Muscle of back (tissue), 11 donors: ENCODE data around the gene SFRP2. TPM values are rescaled to one million over a fixed set of nuclear protein-coding genes. Genes with fewer than 3 reads are reported as not detected.

Experiments
- DNase-seq, 3 donors: peaks; one replicate each; pipeline versions ENCODE4 v3.0.0 to v3.0.0-alpha.2; 2013
- polyA plus RNA-seq, 10 donors: library from polyadenylated mRNA; unstranded; fragments of 120-200 nt; gene quantifications; one replicate each; pipeline ENCODE4 v1.2.1, GENCODE V29; 2013; ENCODE audit not compliant: insufficient read length in 10 of 10

SFRP2 gene
- polyA plus RNA-seq, 10 donors = 25.5 to 261 (median 104) TPM

DNA sequence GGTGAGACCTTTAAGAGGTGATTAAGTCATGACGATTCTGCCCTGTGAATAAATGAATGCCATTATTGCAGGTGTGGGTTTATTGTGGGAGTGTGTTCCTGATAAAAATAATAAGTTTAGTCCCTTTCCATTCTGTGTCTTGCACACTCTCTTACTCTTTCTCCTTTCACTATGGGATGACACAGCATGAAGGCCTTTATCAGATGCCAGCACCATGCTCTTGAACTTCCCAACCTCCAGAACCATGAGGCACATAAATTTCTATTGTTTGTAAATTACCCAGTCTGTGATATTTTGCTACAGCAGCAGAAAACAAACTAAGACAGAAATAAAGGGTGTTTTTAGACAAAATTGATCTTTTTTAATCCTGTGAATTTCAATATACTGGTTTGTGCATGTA lies 10.5 kb downstream of the SFRP2 start:
- DNase-seq = no peak

DNA sequence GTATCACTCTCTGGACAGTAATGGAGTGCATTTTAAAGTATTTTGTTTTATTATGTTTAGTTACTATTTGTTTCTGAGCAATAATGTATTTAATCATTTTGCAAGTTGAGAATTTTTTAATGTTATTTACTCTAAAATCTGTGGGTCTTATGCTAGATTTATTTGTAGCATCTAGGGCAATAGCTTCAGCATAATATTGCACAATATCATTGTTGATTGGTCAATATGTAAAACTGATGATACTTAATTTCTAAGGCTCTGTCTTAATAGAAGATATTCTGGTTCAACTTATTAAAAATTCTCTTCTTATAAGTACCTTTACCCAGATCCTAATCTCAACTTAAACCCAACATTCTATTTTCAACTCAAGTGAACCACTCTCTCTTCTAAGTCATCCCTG lies 11.5 kb downstream of the SFRP2 start:
- DNase-seq = no peak

GRCh38 chr4:153776601-153777000 lies 12.3 kb downstream of the SFRP2 start:
- no peak for DNase-seq

DNA sequence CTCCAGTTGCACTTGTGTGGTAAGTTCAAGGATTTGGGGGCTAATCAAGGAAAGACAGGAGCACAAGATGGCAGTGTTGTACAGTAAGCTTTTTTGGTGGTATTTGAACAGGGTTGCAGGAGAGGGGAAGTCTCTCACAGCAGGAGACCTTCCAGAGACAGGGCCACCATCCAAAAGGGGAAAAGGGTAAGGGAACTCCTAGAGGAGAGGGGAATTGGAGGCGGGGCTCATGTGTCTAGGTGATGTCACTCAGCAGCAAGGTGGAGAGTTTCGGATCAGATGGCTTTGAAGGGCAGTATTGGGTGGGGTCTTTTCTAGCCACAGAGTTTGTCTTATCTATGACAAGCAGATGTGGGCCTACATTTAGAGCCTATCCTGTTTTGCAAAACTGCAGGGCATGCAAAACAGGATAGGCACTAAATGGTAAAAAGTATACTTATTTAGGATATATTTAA lies 15.6 kb downstream of the SFRP2 start:
- DNase-seq = no peak

GRCh38 chr4:153771046-153771445 lies 17.8 kb downstream of the SFRP2 start:
- no peak for DNase-seq

- no peak for DNase-seq
These were observed 22.1 kb downstream of the SFRP2 start for GRCh38 chr4:153766758-153767157.

DNA sequence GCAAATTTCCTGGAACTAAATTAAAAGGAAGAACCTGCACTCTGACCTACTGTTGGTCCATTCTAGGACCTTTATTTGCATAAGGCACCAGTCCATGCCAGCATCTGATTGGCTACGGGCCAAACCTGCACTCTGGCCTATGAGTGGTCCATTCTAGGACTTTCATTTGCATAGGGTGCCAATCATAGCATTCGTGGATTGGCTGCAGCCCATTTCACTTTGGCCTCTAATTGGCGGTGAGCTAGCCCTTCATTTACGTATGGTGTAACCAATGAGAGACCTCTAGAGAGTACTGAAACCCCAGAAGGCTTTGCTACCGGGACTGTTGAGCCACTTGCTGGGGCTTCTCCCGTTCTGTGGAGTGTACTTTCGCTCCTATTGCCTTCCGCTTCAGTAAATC lies 23.0 kb downstream of the SFRP2 start:
- DNase-seq = no peak

GRCh38 chr4:153764601-153765368 lies 24.1 kb downstream of the SFRP2 start:
- no peak for DNase-seq

DNA sequence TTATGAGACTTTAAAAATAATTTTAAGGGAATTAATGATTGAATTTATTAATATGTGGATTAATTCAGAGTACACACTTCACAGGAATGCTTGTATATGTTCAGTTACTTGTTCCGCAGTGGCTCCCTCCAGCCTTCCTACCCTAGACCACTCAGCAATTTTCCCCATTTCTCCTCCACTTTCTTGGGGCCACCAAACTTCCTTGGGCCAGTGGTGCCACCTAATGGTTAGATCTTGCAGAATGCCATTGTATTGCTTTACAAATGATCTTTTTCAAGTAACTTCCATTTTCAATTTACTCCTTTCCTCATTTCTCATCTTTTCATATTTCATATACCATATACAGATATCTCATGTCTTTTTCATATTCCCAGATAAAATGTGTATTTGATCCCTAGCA lies 25.5 kb downstream of the SFRP2 start:
- no peak for DNase-seq

DNA sequence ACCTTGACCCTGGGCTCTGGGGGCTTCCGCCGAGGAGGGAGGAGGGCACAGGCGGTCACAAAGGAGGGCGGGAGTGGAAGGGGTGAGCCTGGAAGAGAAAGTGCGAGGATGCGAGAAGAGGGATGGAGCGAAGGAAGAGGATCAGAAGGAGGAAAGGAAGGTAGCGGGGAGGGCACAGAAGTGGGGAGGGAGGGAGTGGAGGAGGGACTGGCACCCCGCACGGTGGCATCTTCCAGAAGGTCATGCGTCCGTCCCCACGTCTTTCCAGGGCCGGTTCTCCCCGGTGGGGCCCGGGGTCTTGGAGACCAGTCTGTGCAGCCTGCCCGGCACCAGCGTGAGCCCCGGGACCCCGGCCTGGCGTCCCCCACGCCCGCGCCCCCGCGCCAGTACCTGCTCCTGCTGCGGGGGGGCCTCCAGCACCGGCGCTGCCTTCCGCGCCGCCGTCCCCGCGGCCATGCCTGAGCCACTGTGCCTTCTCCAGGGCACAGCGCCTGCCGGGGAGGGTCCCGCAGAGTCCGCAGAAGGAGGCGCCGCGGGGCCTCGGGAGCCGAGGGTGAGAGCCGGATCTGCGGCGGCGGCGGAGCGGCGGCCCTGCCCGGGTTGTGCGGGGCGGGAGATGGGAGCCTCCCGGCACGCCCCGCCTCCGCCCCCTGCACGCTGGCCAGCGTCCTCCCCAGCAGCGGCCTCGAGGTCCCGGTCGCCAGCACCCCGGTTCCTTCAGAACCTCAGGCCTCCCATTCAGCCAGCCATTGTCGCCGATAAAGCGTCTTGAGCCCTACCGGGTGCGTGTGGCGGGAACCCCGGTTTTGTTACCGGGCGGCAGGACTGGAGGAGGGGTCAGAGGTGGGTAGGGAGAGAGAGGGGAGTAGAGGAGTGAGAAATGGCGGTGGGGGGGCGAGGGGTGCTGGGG lies 29.2 kb downstream of the SFRP2 start, which contains the start of gene RNF175:
Gene RNF175, minus strand, starts transcription at position 618 of the 910 bp plus-strand sequence. Its CDS starts 162 bp downstream, at position 456.
- peak in 2 of 3 donors; percentile 25 to 67 for DNase-seq

DNA sequence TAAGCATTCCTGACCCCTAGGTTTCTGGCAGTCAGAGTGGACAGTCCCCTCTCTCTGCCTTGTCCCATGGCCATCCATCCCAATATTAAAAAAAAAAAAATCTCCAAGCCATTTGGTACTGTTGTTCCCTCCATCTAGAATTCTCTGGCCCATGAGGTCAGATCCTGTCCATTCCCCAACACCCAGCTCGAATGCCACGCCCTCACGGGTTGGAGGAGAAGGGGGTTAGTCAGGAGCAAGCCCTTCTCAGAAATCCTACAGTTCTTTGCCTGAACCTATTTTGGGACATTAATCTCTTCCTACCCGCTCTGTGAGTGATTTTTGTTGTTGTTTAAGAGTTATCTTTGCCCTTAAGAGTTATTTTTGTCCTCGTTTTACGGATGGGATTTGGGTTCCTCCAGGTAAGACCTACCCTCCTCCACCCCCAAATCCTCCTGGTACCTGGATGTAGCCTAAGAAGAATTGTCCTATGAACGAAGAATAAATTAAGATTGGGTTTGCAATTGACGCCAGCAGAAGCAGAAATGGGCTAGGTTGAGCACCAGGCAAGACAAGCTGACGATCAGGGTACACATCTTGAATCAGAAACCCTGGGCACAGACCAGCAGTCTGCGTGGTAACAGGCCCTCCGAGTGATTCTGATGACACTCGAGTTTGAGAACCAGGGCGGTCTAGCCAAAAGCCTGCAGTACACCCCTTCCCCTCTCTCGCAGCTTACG lies 30.0 kb downstream of the SFRP2 start:
- DNase-seq = no peak

- no peak for DNase-seq
These were observed 30.7 kb downstream of the SFRP2 start for GRCh38 chr4:153758136-153758535.

- no peak for DNase-seq
These were observed 31.5 kb downstream of the SFRP2 start for GRCh38 chr4:153757407-153757806.

DNA sequence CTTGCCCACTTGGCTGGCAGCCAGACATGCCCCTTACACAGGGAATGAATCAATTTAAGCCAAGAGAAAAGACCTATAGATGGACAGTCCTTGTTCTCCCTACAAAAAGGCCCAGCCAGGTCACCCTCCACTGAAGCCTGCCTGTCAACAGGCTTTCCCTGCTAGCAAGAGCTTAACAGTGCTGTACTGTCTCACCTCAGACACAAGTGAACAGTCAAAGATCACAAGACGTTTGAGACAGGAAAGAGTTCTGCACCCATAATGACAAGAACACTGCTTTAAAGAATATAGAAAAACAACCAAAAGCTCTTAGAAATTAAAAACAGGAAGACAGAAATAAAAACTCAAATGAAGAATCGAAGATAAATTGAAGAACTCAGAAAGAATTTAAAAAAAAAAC lies 33.7 kb downstream of the SFRP2 start:
- no peak for DNase-seq

DNA sequence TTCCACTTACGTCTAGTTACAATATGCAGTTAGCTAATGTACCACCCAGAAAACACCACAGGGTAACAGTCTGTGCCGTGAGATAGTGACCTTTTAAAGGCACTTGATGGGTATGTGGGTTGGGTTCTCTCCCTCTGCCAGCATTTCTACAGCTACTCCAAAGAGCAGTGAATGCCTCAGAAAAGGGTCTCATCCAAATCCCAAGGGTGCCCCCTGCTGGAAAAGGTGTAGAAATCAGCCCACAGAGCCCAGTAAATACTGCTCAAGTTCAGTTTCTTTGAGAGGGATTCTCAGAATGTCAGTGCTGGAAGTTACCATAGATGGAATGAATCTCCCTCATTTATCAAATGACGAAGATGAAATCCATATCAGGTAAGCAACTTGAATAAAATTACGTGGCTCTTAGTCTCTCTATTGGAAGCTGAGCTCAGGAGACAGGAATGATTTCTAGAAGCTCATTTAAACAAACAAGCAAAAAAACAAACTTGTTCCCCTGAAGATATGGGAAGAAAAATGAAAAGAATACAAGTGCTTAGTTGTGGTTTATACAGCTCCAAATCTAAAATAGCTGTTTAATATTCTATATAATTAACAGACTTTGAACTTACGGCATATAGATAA lies 38.6 kb downstream of the SFRP2 start:
- peak; percentile 67 to 81 (median 73) for DNase-seq

DNA sequence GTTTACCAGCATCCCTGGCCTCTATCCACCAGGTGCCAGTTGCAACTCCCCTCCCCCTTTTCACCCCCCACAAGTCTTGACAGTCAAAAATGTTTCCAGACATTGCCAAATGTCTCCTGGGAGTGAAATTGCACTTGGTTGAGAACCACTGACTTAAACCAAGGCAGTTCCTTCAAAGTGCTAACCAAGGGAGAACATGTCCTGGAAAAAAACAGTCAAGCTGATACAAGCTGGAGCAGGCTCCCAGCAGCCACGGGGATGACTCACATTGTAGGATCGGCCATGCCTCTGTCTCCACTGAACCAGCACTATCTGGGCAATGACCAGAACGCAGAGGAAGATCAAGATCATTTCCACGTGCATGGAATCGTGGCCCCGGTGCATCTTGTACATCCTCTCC lies 40.5 kb downstream of the SFRP2 start:
- no peak for DNase-seq

DNA sequence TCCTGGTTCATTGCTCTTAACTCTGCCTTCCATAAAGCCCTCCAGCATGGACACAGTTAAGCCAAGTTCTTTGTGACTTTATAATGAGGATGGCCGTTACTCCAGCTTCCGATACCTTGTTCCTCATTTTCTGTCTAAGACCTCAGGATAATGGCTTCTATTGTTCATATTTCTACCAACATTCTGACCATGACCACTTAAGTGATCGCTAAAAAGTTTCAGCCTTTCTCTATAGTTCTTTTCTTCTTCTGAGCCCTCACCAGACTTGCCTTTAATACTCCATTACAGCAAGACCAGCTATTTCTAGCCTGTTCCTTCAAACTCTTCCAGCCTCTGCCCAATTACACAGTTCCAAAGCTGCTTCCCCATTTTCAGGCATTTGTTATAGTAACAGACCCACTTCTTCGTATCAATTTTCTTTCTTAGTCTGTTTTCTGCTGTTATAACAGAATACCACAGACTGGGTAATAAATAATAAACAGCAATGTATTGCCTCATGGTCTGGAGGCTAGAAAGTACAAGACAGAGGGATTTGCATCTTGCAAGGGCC lies 41.4 kb downstream of the SFRP2 start:
- no peak for DNase-seq

- DNase-seq = no peak
These were observed 43.2 kb downstream of the SFRP2 start for GRCh38 chr4:153745651-153746050.

DNA sequence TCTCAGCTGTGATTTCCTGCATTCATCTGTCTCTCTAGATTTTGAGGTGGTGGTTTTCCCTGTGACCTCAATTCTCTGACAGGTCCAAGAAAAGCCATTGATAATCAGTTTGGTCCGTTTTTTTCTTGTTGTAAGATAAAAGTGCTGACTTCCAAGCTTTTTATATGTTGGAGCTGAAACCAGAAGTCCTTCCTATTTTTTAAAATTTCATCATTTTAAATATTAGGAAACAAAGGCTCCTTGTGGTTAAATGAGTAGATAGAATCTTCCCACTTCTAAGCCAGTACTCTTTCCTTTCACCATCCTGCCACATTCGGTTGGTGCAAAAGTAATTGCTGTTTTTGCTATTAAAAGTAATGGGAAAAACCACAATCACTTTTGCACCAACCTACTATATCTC lies 47.3 kb downstream of the SFRP2 start:
- no peak for DNase-seq

DNA sequence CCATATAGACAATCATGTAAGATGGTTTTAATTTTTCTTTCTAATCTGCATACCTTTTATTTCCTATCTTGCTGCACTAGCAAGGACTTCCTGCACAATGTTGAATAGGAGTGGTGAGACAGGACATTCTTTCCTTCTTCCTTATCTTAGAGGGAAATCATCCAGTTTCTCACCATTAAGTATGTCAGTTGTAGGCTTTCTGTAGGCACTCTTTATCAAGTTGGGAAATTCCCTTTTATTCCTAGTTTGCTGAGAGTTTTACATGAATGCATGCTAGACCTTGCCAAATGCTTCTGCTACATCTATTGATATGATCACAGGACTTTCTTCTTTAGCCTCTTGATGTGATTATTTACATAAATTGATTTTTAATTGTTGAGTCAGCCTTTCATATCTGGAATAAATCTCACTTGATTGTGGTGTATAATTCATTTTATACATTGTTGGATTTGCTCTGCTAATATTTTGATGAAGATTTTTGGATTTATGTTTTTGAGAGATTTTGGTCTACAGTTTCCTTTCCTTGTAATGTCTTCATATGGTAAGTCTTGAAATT lies 52.9 kb downstream of the SFRP2 start:
- DNase-seq = no peak
